Measurements from ENCODE around the gene GRIP1. TPM values are rescaled to one million over a fixed set of nuclear protein-coding genes. Genes with fewer than 3 reads are reported as not detected.

Gene GRIP1
- total and polyA plus RNA-seq, 2 of the 4 experiments (the other 2 are of a cell fraction): under 0.01 to 0.07 TPM

DNA sequence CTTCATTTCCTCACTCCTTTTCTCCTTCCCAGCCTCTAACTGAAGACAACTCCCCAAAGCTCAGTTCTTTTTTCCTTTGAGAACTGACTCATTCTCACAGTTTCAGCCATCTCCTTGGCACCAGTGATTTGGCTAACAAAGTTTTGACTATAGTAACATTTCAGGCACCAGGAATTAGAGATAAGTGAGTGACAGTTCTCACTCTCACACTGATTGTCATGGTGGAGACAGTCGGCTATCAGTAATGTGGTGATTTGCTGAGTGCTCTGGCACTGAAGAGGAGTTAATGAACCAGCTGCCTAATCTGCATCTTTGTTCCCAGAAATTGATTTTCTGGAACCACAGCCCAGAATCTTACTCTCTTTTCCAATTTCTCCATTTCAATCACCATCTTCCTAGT, 347.1 kb downstream of the GRIP1 start:
- intact Hi-C loops (cut with micrococcal nuclease): no loop called here
- no peak overlapping the region for H2AK5ac ChIP-seq (ENCODE audit: low read depth, low read length)
- H4K8ac ChIP-seq (ENCODE audit: low read depth in 2 of 2, low read length in 2 of 2): no peak overlapping the region
- no peaks in the 10 kb centered on the region for H3K9me1 ChIP-seq (ENCODE audit: insufficient read depth, low read length)
- dilution Hi-C loops (cut with HindIII; ENCODE audit: low sequenced_read_pairs, unreplicated experiment): no loop called here
- no TSS peak for BruUV-seq (replicated peaks)
- H4K5ac ChIP-seq (ENCODE audit: low read depth, low read length): no peak overlapping the region
- no peak overlapping the region for H3K56ac ChIP-seq (ENCODE audit: extremely low read depth, insufficient read depth, low read length)
- ATAC-seq (ENCODE audit: low read depth): no peak
- H2BK5ac ChIP-seq (ENCODE audit: low read depth, low read length, poor library complexity, severe bottlenecking): no peak overlapping the region
- ChIA-PET CTCF (no interaction called here), POLR2A (ENCODE audit: unreplicated experiment) (no interaction called here)
- no peaks in the 10 kb centered on the region for H3K79me1 ChIP-seq (ENCODE audit: low read depth in 1 of 2, low read length in 2 of 2)
- H3K27me3 ChIP-seq (ENCODE audit: control insufficient read depth, insufficient read depth, low read length): no peaks in the 10 kb centered on the region
- H3K4me2 ChIP-seq (ENCODE audit: low read depth, low read length): no peak overlapping the region
- no peak overlapping the region for H3K4me3 ChIP-seq (ENCODE audit: insufficient read depth, low read depth, low read length)
- no peak overlapping the region for H3K9ac ChIP-seq (ENCODE audit: low read depth, low read length)
- H3K4me1 ChIP-seq (ENCODE audit: control insufficient read depth, insufficient read depth, low read length): no peaks in the 10 kb centered on the region
- no peak overlapping the region for H2BK20ac ChIP-seq (ENCODE audit: low read depth, low read length)
- H3K36me3 ChIP-seq (ENCODE audit: control insufficient read depth, insufficient read depth, low read length): peaks cover 5% of the 10 kb centered on the region; the same call in 1 of the 2 replicates
- no peaks in the 10 kb centered on the region for H3K9me3 ChIP-seq (ENCODE audit: control insufficient read depth, insufficient read depth, low read length)
- no peak overlapping the region for H2AK9ac ChIP-seq (replicated peaks; ENCODE audit: low read depth, low read length, poor library complexity)
- no peak overlapping the region for H2BK15ac ChIP-seq (ENCODE audit: low read depth, low read length)
- TF ChIP-seq ELK1 (IDR thresholded peaks at IDR 0.05; ENCODE audit: borderline replicate concordance, low read depth, low read length) (no peak), BHLHE40 (IDR thresholded peaks at IDR 0.05; ENCODE audit: low read depth, low read length) (no peak), RFX5 (IDR thresholded peaks at IDR 0.05; ENCODE audit: low read depth, low read length) (no peak), RAD21 (IDR thresholded peaks at IDR 0.05; ENCODE audit: low read length) (no peak), FOS (IDR thresholded peaks at IDR 0.05; ENCODE audit: low read depth, low read length) (no peak), MXI1 (IDR thresholded peaks at IDR 0.05; ENCODE audit: borderline replicate concordance, low read depth, low read length) (no peak), RCOR1 (IDR thresholded peaks at IDR 0.05; ENCODE audit: insufficient replicate concordance, low read length) (no peak), POLR2A (IDR thresholded peaks at IDR 0.05; ENCODE audit: low read depth, low read length) (no peak), MAZ (IDR thresholded peaks at IDR 0.05; ENCODE audit: borderline replicate concordance, low read depth, low read length) (no peak), CEBPB (IDR thresholded peaks at IDR 0.05; ENCODE audit: low read depth, low read length) (no peak), MAFK (IDR thresholded peaks at IDR 0.05; ENCODE audit: low read depth, low read length) (no peak), SMC3 (IDR thresholded peaks at IDR 0.05; ENCODE audit: low read depth, low read length) (no peak), CHD1 (IDR thresholded peaks at IDR 0.05; ENCODE audit: low read depth, low read length) (no peak), NFE2L2 (IDR thresholded peaks at IDR 0.05; ENCODE audit: low read depth, low read length) (no peak)
- TF ChIP-seq, protein P1, sequence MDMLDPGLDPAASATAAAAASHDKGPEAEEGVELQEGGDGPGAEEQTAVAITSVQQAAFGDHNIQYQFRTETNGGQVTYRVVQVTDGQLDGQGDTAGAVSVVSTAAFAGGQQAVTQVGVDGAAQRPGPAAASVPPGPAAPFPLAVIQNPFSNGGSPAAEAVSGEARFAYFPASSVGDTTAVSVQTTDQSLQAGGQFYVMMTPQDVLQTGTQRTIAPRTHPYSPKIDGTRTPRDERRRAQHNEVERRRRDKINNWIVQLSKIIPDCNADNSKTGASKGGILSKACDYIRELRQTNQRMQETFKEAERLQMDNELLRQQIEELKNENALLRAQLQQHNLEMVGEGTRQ (IDR thresholded peaks at IDR 0.05; ENCODE audit: low read depth, low read length): no peak
- TF ChIP-seq, protein P2, sequence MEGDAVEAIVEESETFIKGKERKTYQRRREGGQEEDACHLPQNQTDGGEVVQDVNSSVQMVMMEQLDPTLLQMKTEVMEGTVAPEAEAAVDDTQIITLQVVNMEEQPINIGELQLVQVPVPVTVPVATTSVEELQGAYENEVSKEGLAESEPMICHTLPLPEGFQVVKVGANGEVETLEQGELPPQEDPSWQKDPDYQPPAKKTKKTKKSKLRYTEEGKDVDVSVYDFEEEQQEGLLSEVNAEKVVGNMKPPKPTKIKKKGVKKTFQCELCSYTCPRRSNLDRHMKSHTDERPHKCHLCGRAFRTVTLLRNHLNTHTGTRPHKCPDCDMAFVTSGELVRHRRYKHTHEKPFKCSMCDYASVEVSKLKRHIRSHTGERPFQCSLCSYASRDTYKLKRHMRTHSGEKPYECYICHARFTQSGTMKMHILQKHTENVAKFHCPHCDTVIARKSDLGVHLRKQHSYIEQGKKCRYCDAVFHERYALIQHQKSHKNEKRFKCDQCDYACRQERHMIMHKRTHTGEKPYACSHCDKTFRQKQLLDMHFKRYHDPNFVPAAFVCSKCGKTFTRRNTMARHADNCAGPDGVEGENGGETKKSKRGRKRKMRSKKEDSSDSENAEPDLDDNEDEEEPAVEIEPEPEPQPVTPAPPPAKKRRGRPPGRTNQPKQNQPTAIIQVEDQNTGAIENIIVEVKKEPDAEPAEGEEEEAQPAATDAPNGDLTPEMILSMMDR (conservative IDR thresholded peaks at IDR 0.05; ENCODE audit: low read depth, low read length): no peak
- no peak overlapping the region for H3K4ac ChIP-seq (ENCODE audit: low read depth, low read length)
- in situ Hi-C loops (cut with MboI; ENCODE audit: low sequenced_read_pairs): no loop called here
- no peak overlapping the region for H2BK120ac ChIP-seq (ENCODE audit: low read depth, low read length)
- H3K23ac ChIP-seq (ENCODE audit: low read depth, low read length): no peak overlapping the region
- no peak for DNase-seq
- no CpG with 5 or more reads among the region's 1 CpG for WGBS, 2 experiments (ENCODE audit: extremely low coverage in 2 of 2, insufficient read length in 1 of 2)
- no peak overlapping the region for H3K14ac ChIP-seq (replicated peaks; ENCODE audit: low read depth, low read length)
- H3K18ac ChIP-seq (ENCODE audit: low read depth, low read length): no peak overlapping the region
- no peak overlapping the region for H2AFZ ChIP-seq (replicated peaks; ENCODE audit: low read length, poor library complexity)
- no peaks in the 10 kb centered on the region for H4K20me1 ChIP-seq (ENCODE audit: insufficient read depth, low read length)
- H3K27ac ChIP-seq (ENCODE audit: insufficient read depth, low read length): no peak overlapping the region
- H4K91ac ChIP-seq (ENCODE audit: insufficient read depth, low read depth, low read length): no peak overlapping the region
